SK-N-SH treated with all-trans-retinoic acid at 6 μM for 48 hours (cell line): ENCODE measurements around the gene CYBC1.

Source experiments
- ATAC-seq: fragments of 200-7000 bp; cut with Tn5 transposase; 3 replicates; pipeline ENCODE4 v1.9.1; 2020; ENCODE audit warnings: mild to moderate bottlenecking, moderate library complexity
- ARNTL ChIP-seq: fragments of 450-650 bp; formaldehyde crosslinking; IDR thresholded peaks from 2 replicates; pipeline ENCODE4 v1.5.0; 2020; ENCODE audit warnings: low read depth, mild to moderate bottlenecking, moderate library complexity, borderline replicate concordance
- BACH2 ChIP-seq: fragments of 250-450 bp; sonication (Bioruptor Pico); IDR thresholded peaks from 2 replicates; pipeline ENCODE4 v1.9.0; 2021; ENCODE audit warnings: mild to moderate bottlenecking, borderline replicate concordance
- CSDC2 ChIP-seq: fragments of 250-450 bp; sonication (Bioruptor Pico); IDR thresholded peaks from 2 replicates; pipeline ENCODE4 v1.5.0; 2020; ENCODE audit warnings: mild to moderate bottlenecking, moderate library complexity
- ESRRG ChIP-seq: fragments of 250-450 bp; sonication (Bioruptor Pico); IDR thresholded peaks from 2 replicates; pipeline ENCODE4 v1.6.1; 2021; ENCODE audit warnings: mild to moderate bottlenecking
- GLIS3 ChIP-seq: fragments of 250-450 bp; sonication (Bioruptor Pico); IDR thresholded peaks from 2 replicates; pipeline ENCODE4 v1.5.0; 2020; ENCODE audit warnings: mild to moderate bottlenecking, moderate library complexity
- OSR1 ChIP-seq: fragments of 250-450 bp; sonication (Bioruptor Pico); IDR thresholded peaks from 2 replicates; pipeline ENCODE4 v1.8.0; 2022; ENCODE audit warnings: moderate library complexity, mild to moderate bottlenecking, inconsistent platforms
- PPARA ChIP-seq: fragments of 250-450 bp; sonication (Bioruptor Pico); IDR thresholded peaks from 2 replicates; pipeline ENCODE4 v1.5.0; 2020; ENCODE audit warnings: mild to moderate bottlenecking, borderline replicate concordance
- SNAI2 ChIP-seq: fragments of 250-450 bp; sonication (Bioruptor Pico); IDR thresholded peaks from 2 replicates; pipeline ENCODE4 v1.5.0; 2020; ENCODE audit warnings: mild to moderate bottlenecking, moderate library complexity
- TCF4 ChIP-seq: fragments of 250-450 bp; sonication (Bioruptor Pico); IDR thresholded peaks from 2 replicates; pipeline ENCODE4 v1.8.0; 2021; ENCODE audit warnings: mild to moderate bottlenecking, moderate library complexity, borderline replicate concordance
- TOX ChIP-seq: fragments of 250-450 bp; sonication (Bioruptor Pico); IDR thresholded peaks from 2 replicates; pipeline ENCODE4 v1.8.0; 2021; ENCODE audit warnings: mild to moderate bottlenecking, moderate library complexity, borderline replicate concordance
- ZC3H10 ChIP-seq: fragments of 250-450 bp; sonication (Bioruptor Pico); IDR thresholded peaks from 2 replicates; pipeline ENCODE4 v1.5.1; 2021; ENCODE audit warnings: mild to moderate bottlenecking, moderate library complexity
- ZFP3 ChIP-seq: fragments of 250-450 bp; sonication (Bioruptor Pico); IDR thresholded peaks from 2 replicates; pipeline ENCODE4 v1.5.0; 2020; ENCODE audit warnings: mild to moderate bottlenecking, moderate library complexity
- ZFP30 ChIP-seq: fragments of 450-650 bp; formaldehyde crosslinking; IDR thresholded peaks from 2 replicates; pipeline ENCODE4 v1.5.0; 2022; ENCODE audit warnings: mild to moderate bottlenecking, moderate library complexity
- ZNF565 ChIP-seq: fragments of 450-650 bp; formaldehyde crosslinking; conservative IDR thresholded peaks from 2 replicates; pipeline ENCODE4 v1.5.0; 2020; ENCODE audit warnings: low read depth, mild to moderate bottlenecking, moderate library complexity
- ZNF8 ChIP-seq: fragments of 450-650 bp; formaldehyde crosslinking; IDR thresholded peaks from 2 replicates; pipeline ENCODE4 v1.5.0; 2020; ENCODE audit warnings: mild to moderate bottlenecking, moderate library complexity
- TF ChIP-seq, protein P1 (sequence below): fragments of 250-450 bp; sonication (Bioruptor Pico); IDR thresholded peaks from 2 replicates; pipeline ENCODE4 v1.5.1; 2021; ENCODE audit warnings: mild to moderate bottlenecking, moderate library complexity
- TF ChIP-seq, protein P2 (sequence below): fragments of 250-450 bp; sonication (Bioruptor Pico); IDR thresholded peaks from 2 replicates; pipeline ENCODE4 v1.8.0; 2021; ENCODE audit warnings: low read depth, mild to moderate bottlenecking, moderate library complexity, borderline replicate concordance
- TF ChIP-seq, protein P3 (sequence below): fragments of 250-450 bp; sonication (Bioruptor Pico); IDR thresholded peaks from 2 replicates; pipeline ENCODE4 v1.5.0; 2020; ENCODE audit warnings: mild to moderate bottlenecking, moderate library complexity
- TF ChIP-seq, protein P4 (sequence below): fragments of 250-450 bp; sonication (Bioruptor Pico); IDR thresholded peaks from 2 replicates; pipeline ENCODE4 v1.5.1; 2020; ENCODE audit warnings: low read depth, mild to moderate bottlenecking, moderate library complexity

Gene CYBC1

DNA sequence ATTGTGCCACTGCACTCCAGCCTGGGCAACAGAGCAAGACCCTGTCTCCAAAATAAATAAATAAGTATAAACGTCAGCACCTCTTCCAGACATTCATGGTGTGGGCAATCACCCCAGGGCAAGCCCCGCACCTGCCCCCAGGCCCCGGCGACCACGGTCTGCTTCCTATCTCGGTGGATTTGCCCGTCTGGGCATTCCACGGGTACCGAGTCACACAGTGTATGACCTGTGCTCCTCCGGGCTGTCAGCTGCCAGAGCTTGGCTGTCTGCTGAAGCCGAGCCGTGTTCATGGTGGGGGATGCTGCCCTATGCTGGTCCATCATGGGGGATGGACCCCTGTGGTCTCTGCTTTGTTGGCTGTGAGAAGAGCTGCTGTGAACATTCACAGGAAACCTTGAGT, 15.4 kb downstream of the CYBC1 start:
- TF ChIP-seq, protein P1, sequence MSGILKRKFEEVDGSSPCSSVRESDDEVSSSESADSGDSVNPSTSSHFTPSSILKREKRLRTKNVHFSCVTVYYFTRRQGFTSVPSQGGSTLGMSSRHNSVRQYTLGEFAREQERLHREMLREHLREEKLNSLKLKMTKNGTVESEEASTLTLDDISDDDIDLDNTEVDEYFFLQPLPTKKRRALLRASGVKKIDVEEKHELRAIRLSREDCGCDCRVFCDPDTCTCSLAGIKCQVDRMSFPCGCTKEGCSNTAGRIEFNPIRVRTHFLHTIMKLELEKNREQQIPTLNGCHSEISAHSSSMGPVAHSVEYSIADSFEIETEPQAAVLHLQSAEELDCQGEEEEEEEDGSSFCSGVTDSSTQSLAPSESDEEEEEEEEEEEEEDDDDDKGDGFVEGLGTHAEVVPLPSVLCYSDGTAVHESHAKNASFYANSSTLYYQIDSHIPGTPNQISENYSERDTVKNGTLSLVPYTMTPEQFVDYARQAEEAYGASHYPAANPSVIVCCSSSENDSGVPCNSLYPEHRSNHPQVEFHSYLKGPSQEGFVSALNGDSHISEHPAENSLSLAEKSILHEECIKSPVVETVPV (CRISPR knock-in tag): no peak
- TF ChIP-seq PPARA (CRISPR knock-in tag): no peak
- TF ChIP-seq, protein P2, sequence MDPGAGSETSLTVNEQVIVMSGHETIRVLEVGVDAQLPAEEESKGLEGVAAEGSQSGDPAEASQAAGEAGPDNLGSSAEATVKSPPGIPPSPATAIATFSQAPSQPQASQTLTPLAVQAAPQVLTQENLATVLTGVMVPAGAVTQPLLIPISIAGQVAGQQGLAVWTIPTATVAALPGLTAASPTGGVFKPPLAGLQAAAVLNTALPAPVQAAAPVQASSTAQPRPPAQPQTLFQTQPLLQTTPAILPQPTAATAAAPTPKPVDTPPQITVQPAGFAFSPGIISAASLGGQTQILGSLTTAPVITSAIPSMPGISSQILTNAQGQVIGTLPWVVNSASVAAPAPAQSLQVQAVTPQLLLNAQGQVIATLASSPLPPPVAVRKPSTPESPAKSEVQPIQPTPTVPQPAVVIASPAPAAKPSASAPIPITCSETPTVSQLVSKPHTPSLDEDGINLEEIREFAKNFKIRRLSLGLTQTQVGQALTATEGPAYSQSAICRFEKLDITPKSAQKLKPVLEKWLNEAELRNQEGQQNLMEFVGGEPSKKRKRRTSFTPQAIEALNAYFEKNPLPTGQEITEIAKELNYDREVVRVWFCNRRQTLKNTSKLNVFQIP (CRISPR knock-in tag): no peak
- no peak for TF ChIP-seq TOX
- no peak for TF ChIP-seq ZC3H10
- no peak for TF ChIP-seq ARNTL (CRISPR knock-in tag)
- TF ChIP-seq, protein P3, sequence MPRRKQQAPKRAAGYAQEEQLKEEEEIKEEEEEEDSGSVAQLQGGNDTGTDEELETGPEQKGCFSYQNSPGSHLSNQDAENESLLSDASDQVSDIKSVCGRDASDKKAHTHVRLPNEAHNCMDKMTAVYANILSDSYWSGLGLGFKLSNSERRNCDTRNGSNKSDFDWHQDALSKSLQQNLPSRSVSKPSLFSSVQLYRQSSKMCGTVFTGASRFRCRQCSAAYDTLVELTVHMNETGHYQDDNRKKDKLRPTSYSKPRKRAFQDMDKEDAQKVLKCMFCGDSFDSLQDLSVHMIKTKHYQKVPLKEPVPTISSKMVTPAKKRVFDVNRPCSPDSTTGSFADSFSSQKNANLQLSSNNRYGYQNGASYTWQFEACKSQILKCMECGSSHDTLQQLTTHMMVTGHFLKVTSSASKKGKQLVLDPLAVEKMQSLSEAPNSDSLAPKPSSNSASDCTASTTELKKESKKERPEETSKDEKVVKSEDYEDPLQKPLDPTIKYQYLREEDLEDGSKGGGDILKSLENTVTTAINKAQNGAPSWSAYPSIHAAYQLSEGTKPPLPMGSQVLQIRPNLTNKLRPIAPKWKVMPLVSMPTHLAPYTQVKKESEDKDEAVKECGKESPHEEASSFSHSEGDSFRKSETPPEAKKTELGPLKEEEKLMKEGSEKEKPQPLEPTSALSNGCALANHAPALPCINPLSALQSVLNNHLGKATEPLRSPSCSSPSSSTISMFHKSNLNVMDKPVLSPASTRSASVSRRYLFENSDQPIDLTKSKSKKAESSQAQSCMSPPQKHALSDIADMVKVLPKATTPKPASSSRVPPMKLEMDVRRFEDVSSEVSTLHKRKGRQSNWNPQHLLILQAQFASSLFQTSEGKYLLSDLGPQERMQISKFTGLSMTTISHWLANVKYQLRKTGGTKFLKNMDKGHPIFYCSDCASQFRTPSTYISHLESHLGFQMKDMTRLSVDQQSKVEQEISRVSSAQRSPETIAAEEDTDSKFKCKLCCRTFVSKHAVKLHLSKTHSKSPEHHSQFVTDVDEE (CRISPR knock-in tag): no peak
- no peak for TF ChIP-seq GLIS3 (CRISPR knock-in tag)
- no peak for TF ChIP-seq OSR1 (CRISPR knock-in tag)
- TF ChIP-seq, protein P4, sequence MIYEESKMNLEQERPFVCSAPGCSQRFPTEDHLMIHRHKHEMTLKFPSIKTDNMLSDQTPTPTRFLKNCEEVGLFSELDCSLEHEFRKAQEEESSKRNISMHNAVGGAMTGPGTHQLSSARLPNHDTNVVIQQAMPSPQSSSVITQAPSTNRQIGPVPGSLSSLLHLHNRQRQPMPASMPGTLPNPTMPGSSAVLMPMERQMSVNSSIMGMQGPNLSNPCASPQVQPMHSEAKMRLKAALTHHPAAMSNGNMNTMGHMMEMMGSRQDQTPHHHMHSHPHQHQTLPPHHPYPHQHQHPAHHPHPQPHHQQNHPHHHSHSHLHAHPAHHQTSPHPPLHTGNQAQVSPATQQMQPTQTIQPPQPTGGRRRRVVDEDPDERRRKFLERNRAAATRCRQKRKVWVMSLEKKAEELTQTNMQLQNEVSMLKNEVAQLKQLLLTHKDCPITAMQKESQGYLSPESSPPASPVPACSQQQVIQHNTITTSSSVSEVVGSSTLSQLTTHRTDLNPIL: no peak
- TF ChIP-seq ZNF8: no peak
- no peak for TF ChIP-seq ZFP3 (CRISPR knock-in tag)
- TF ChIP-seq ESRRG (CRISPR knock-in tag): no peak

DNA sequence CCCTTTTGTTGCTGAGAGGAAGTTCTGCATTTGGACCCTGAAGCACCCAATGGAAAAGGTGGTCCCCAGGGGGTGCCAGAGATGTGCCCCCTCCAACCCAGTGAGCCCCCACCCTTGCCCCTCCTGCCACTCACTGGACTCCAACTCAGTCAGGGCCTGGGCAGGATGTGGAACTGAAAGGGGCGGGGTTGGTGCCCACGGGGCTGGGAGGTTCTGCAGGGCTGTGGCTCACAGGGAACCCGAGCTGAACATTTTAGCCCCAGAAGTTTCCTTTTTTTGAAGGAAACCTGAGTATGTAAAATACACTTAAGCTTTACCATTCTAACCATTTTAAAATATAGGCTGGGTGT, 16.4 kb downstream of the CYBC1 start:
- ATAC-seq: no peak
- TF ChIP-seq GLIS3 (CRISPR knock-in tag) (no peak), TCF4 (no peak), BACH2 (CRISPR knock-in tag) (no peak), OSR1 (CRISPR knock-in tag) (no peak), SNAI2 (CRISPR knock-in tag) (no peak), ARNTL (CRISPR knock-in tag) (no peak), ZC3H10 (no peak), ZNF8 (no peak), ZNF565 (CRISPR knock-in tag) (no peak), TOX (no peak)
- TF ChIP-seq, protein P2 (CRISPR knock-in tag): no peak
- TF ChIP-seq, protein P4: no peak
- TF ChIP-seq, all 23 proteins: peak for 0

More for the DNA sequence above, 15.4 kb downstream of the CYBC1 start:
- ATAC-seq: peak; percentile 33

DNA sequence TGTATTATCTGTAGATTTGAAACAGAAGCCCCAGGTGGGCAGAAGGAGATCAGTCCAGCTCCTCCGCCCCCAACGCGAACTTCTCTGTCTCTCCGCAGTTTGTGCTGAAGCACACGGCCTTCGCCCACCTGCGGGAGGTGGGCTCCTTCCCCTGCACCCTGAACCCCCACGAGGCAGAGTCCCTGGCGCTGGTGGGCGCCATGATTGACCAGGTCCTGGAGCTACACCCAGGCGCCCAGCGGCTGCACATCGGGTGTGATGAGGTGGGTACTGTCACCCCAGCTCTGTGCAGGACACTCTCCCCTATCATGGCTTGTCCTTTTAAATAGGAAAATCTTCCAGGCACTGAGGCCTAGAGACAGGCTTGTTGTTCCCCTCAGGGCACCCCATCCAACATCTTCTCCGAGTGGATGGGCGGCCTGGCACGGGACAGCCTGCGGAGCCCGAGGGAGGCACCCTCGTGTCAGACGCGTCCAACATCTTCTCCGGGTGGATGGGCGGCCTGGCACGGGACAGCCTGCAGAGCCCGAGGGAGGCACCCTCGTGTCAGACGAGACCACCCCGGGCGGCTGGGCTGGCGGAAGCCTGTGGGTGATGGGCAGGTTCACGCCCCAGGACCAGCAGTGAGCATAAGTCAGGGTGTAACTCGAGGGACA, 16.9 kb downstream of the CYBC1 start:
- ATAC-seq: no peak
- TF ChIP-seq, protein P1 (CRISPR knock-in tag): no peak
- TF ChIP-seq CSDC2 (CRISPR knock-in tag) (no peak), TCF4 (no peak), ZNF565 (CRISPR knock-in tag) (no peak), ZFP3 (CRISPR knock-in tag) (no peak), BACH2 (CRISPR knock-in tag) (no peak), ESRRG (CRISPR knock-in tag) (no peak), ZFP30 (CRISPR knock-in tag) (no peak), OSR1 (CRISPR knock-in tag) (no peak)
- TF ChIP-seq, protein P4: no peak
- TF ChIP-seq, protein P3 (CRISPR knock-in tag): no peak
